Dermis blood vessel endothelial cell (primary cell): ENCODE data around the gene ACCS. TPM values are rescaled to one million over a fixed set of nuclear protein-coding genes. Genes with fewer than 3 reads are reported as not detected.

Experiments
- total RNA-seq: library from RNA; depleted of rRNA; stranded (reverse); fragments of >200 nt; gene quantifications from 2 replicates; pipeline ENCODE4 v1.2.3, GENCODE V29; 2014

ACCS gene
- total RNA-seq, 1 donor from 2014 or later = 8.2 TPM

Other genes with a start within 250 kb of the ACCS start
- 27.4 and 40.0 TPM in 2 replicates for gene ALKBH3, start 185.4 kb upstream of the ACCS start, total RNA-seq
- gene C11orf96, start 123.6 kb upstream of the ACCS start, total RNA-seq = 5.5 and 8.7 TPM in 2 replicates
- gene ACCSL, start 18.3 kb upstream of the ACCS start, total RNA-seq = not detected in 2 replicates
- gene EXT2, start 29.4 kb downstream of the ACCS start, total RNA-seq = 149 and 158 TPM in 2 replicates
- gene ALX4, start 243.9 kb downstream of the ACCS start, total RNA-seq = not detected in 2 replicates